Endothelial cell of umbilical vein (primary cell): ENCODE results near the gene UBE2G1. TPM values are rescaled to one million over a fixed set of nuclear protein-coding genes. Genes with fewer than 3 reads are reported as not detected.

Experiments
- BruUV-seq: library from RNA; stranded (reverse); fragments of 400-500 nt; replicated peaks from 2 replicates; lab custom pipeline; 2021; lab: Mats Ljungman, UMichigan
- CTCF ChIA-PET: fragments of 300-600, 350-600 bp; sonication (Branson Sonifier 250); formaldehyde crosslinking; loops from one replicate; lab custom pipeline; 2021; ENCODE audit warnings: antibody characterized with exemption, inconsistent platforms; lab: Charles Lee
- POLR2A ChIA-PET: fragments of 300-600, 350-600 bp; sonication (Branson Sonifier 250); formaldehyde crosslinking; loops from one replicate; lab custom pipeline; 2021; ENCODE audit warnings: antibody characterized with exemption, inconsistent platforms; lab: Charles Lee
- DNase-seq: peaks from one replicate; pipeline ENCODE4 v3.0.0-alpha.2; 2011; ENCODE audit warnings: low read depth, low spot score
- FAIRE-seq: peaks from 2 replicates; lab custom pipeline; 2011; peaks lifted over from hg19 to GRCh38; lab: Jason Lieb, UNC
- H2AFZ ChIP-seq: 2 replicates; pipeline ENCODE4 v1.6.0; 2012; ENCODE audit warnings: low read depth, low read length, control low read depth, inconsistent platforms
- H3K27ac ChIP-seq: 2 replicates; pipeline ENCODE4 v1.5.1; 2011; ENCODE audit warnings: low read depth, mild to moderate bottlenecking, control low read depth, low read length, moderate library complexity; ENCODE audit not compliant: insufficient read depth
- H3K27me3 ChIP-seq, 2 experiments: 2 replicates each; pipeline versions ENCODE4 v1.6.0 to v1.6.1; 2011; ENCODE audit warnings: low read length in 2 of 2, mixed read lengths in 1 of 2; ENCODE audit not compliant: control insufficient read depth in 2 of 2, insufficient read depth in 2 of 2
- H3K36me3 ChIP-seq, 2 experiments: 2 replicates in 1 of 2; 3 replicates in 1 of 2; pipeline ENCODE4 v1.5.1; 2011; ENCODE audit warnings: low read length in 2 of 2, mild to moderate bottlenecking in 1 of 2, moderate library complexity in 1 of 2; ENCODE audit not compliant: control insufficient read depth in 2 of 2, insufficient read depth in 2 of 2; ENCODE audit errors: extremely low read depth in 1 of 2
- H3K4me1 ChIP-seq: 3 replicates; pipeline ENCODE4 v1.5.1; 2011; ENCODE audit warnings: mild to moderate bottlenecking, low read length; ENCODE audit not compliant: control insufficient read depth, insufficient read depth; ENCODE audit errors: extremely low read depth
- H3K4me2 ChIP-seq: 2 replicates; pipeline ENCODE4 v1.6.1; 2011; ENCODE audit warnings: low read length, control low read depth, mixed read lengths; ENCODE audit not compliant: insufficient read depth
- H3K4me3 ChIP-seq, 3 experiments: fragments of 200-600 bp in 1 of 3; sonication (generic), shearing (Covaris generic) in 1 of 3; replicated peaks in 1 of 3; 2 replicates each; pipeline ENCODE4 v1.5.1; 2011 to 2016; ENCODE audit warnings: control low read depth in 3 of 3, low read length in 3 of 3, mild to moderate bottlenecking in 2 of 3, inconsistent platforms in 1 of 3, low read depth in 1 of 3, moderate library complexity in 1 of 3; ENCODE audit not compliant: insufficient read depth in 1 of 3
- H3K79me2 ChIP-seq: 2 replicates; pipeline ENCODE4 v1.6.0; 2012; ENCODE audit warnings: low read length, inconsistent platforms; ENCODE audit not compliant: control insufficient read depth, insufficient read depth
- H3K9ac ChIP-seq: replicated peaks from 2 replicates; pipeline ENCODE3; 2011; ENCODE audit warnings: low read length, control low read depth; ENCODE audit not compliant: insufficient read depth; ENCODE audit errors: extremely low read depth
- H3K9me1 ChIP-seq: replicated peaks from 3 replicates; pipeline ENCODE4 v1.6.0; 2011; ENCODE audit warnings: mild to moderate bottlenecking, low read length; ENCODE audit not compliant: control insufficient read depth, insufficient read depth; ENCODE audit errors: extremely low read depth
- H3K9me3 ChIP-seq: replicated peaks from 2 replicates; pipeline ENCODE4 v1.5.1; 2012; ENCODE audit warnings: low read length, inconsistent platforms; ENCODE audit not compliant: control insufficient read depth, insufficient read depth
- H4K20me1 ChIP-seq: replicated peaks from 2 replicates; pipeline ENCODE3; 2011; ENCODE audit warnings: mild to moderate bottlenecking, low read length; ENCODE audit not compliant: control insufficient read depth, insufficient read depth; ENCODE audit errors: extremely low read depth
- CTCF ChIP-seq, 2 donors: IDR thresholded peaks; 1 replicate in 1 of 2; 2 replicates in 1 of 2; pipeline ENCODE4 v1.5.1; 2011; ENCODE audit warnings: low read length in 2 of 2, mild to moderate bottlenecking in 2 of 2, moderate library complexity in 2 of 2, control low read depth in 1 of 2, inconsistent platforms in 1 of 2, low read depth in 1 of 2; ENCODE audit not compliant: insufficient read depth in 1 of 2; ENCODE audit errors: extremely low read depth in 1 of 2
- EZH2 ChIP-seq: IDR thresholded peaks from 2 replicates; pipeline ENCODE4 v1.6.1; 2012; ENCODE audit warnings: borderline replicate concordance, low read depth, mild to moderate bottlenecking, moderate library complexity, low read length, inconsistent platforms; ENCODE audit not compliant: severe bottlenecking
- FOS ChIP-seq: IDR thresholded peaks from 2 replicates; pipeline ENCODE4 v1.6.1; 2011; ENCODE audit warnings: mild to moderate bottlenecking, low read length, moderate library complexity, borderline replicate concordance; ENCODE audit not compliant: insufficient read depth
- GATA2 ChIP-seq: IDR thresholded peaks from 2 replicates; pipeline ENCODE4 v1.7.0; 2011; ENCODE audit warnings: low read depth, mild to moderate bottlenecking, moderate library complexity, mixed read lengths, low read length; ENCODE audit not compliant: insufficient read length, insufficient read depth
- JUN ChIP-seq: IDR thresholded peaks from 2 replicates; pipeline ENCODE4 v1.6.1; 2011; ENCODE audit warnings: borderline replicate concordance, low read depth; ENCODE audit not compliant: insufficient read length, insufficient read depth
- MYC ChIP-seq: IDR thresholded peaks from one replicate; pipeline ENCODE4 v1.6.1; 2011; ENCODE audit warnings: mild to moderate bottlenecking, low read depth, low read length
- POLR2A ChIP-seq: IDR thresholded peaks from 2 replicates; pipeline ENCODE4 v1.6.1; 2012; ENCODE audit warnings: low read depth, mild to moderate bottlenecking, control low read depth, low read length
- POLR2AphosphoS5 ChIP-seq: IDR thresholded peaks from 2 replicates; pipeline ENCODE4 v1.6.1; 2012; ENCODE audit warnings: low read depth, mild to moderate bottlenecking, control low read depth, low read length, moderate library complexity; ENCODE audit not compliant: insufficient read depth
- dilution Hi-C: fragments of 300-500 bp; cut with MboI; formaldehyde crosslinking; loops from one replicate; pipeline ENCODE4 v1.15.0; 2019; ENCODE audit warnings: low sequenced_read_pairs; ENCODE audit not compliant: extremely low pct_ligation_motif_present
- intact Hi-C: fragments of 100-400 bp; cut with micrococcal nuclease; formaldehyde crosslinking; loops from one replicate; pipeline ENCODE4 v1.10.0; 2022
- polyA plus RNA-seq, 4 experiments: library from polyadenylated mRNA; depleted of rRNA in 3 of 4; stranded (reverse) in 3 of 4; unstranded in 1 of 4; fragments of >200 nt; gene quantifications; 2 replicates each; pipeline versions ENCODE4 v1.2.1 to v1.2.3, GENCODE V29; 2011 to 2012; ENCODE audit warnings: missing spikeins in 1 of 4
- total RNA-seq: library from RNA; stranded (reverse); gene quantifications from 2 replicates; pipeline ENCODE4 v1.2.3, GENCODE V29; 2021
- TF ChIP-seq, protein P1 (sequence below): IDR thresholded peaks from 2 replicates; pipeline ENCODE4 v1.6.1; 2011; ENCODE audit not compliant: insufficient read depth, insufficient read length

The UBE2G1 gene
- total and polyA plus RNA-seq, 2 donors (not counting 3 experiments of a cell fraction or from before 2014, with no cell fraction given), result 29.2 to 79.6 TPM

DNA sequence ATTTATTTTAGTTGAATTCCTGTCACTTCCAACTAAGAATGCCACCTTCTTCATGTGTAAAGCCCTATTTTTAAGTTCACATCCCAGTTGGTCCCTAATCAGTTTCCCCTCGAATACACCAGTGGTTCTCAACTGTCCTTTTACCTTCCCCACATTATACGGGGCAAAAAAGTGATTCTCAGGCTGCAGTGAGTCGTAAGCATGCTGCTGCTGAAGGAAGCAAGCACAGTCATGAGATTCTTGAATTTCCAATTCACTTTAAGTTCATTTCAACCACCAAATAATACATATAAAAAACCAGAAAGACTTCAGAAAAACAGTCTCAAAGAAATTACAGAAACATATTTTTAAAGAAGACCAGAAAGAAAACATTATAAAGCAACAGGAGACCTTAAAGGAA lies 47.9 kb downstream of the UBE2G1 start:
- no peak for DNase-seq
- intact Hi-C loops (no loop called here), dilution Hi-C loops (no loop called here)
- H3K9me3 ChIP-seq, result no peaks in the 10 kb centered on the region
- CTCF ChIA-PET, result interaction anchor here (0.9 kb wide), 1 partner anchor 14 kb away, joined by 3 read pairs; no protein-coding TSS in a partner anchor
- no peak for FAIRE-seq
- no peak overlapping the region for H3K9ac ChIP-seq
- H3K4me3 ChIP-seq, result no peak overlapping the region
- peaks cover 92% of the 10 kb centered on the region for H3K79me2 ChIP-seq
- no peak overlapping the region for H3K4me2 ChIP-seq
- H3K9me1 ChIP-seq, result no peaks in the 10 kb centered on the region
- no peaks in the 10 kb centered on the region for H3K27me3 ChIP-seq
- POLR2A ChIA-PET, result no interaction called here
- H2AFZ ChIP-seq, result no peak overlapping the region
- H3K36me3 ChIP-seq, result no peaks in the 10 kb centered on the region
- no TSS peak for BruUV-seq
- no peak overlapping the region for H3K27ac ChIP-seq
- peaks cover 2% of the 10 kb centered on the region for H3K4me1 ChIP-seq
- peaks cover 18% of the 10 kb centered on the region for H4K20me1 ChIP-seq
- TF ChIP-seq EZH2 (no peak), POLR2AphosphoS5 (no peak)

DNA sequence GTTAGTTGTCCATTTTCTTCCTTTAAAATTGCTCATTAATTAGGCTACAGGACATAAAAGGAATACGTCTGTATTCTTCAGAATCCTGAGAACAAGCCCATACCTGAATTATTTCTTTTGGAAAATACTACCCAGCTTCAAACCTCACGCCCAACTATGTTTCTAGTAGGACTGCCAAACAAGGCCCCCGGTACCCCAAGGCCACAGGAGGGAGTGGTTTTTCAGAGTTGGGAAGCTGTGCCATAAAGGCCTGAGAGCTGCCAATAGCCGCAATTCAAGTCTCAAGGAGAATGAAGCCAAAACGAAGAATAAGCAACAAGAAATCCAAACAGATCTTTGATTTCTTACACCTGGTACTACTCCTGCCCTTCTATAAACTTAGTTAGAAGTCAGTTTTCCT lies 48.3 kb downstream of the UBE2G1 start:
- H3K4me1 ChIP-seq, result peaks cover 2% of the 10 kb centered on the region
- H3K9ac ChIP-seq, result no peak overlapping the region
- FAIRE-seq (no peak), DNase-seq (no peak)
- no peaks in the 10 kb centered on the region for H3K9me3 ChIP-seq
- H3K27ac ChIP-seq, result no peak overlapping the region
- no peak overlapping the region for H3K4me3 ChIP-seq
- H2AFZ ChIP-seq, result no peak overlapping the region
- BruUV-seq, result no TSS peak
- dilution Hi-C loops (no loop called here), intact Hi-C loops (no loop called here)
- H3K79me2 ChIP-seq, result peaks cover 92% of the 10 kb centered on the region
- no peaks in the 10 kb centered on the region for H3K9me1 ChIP-seq
- peaks cover 15% of the 10 kb centered on the region for H4K20me1 ChIP-seq
- TF ChIP-seq MYC (no peak), FOS (no peak), POLR2A (no peak), GATA2 (no peak), POLR2AphosphoS5 (no peak), EZH2 (no peak), JUN (no peak), CTCF (IDR thresholded peaks at IDR 0.05; ENCODE audit: extremely low read depth in 1 of 2, insufficient read depth in 1 of 2, low read depth in 1 of 2, low read length in 2 of 2) (no peak)
- TF ChIP-seq, protein P1, sequence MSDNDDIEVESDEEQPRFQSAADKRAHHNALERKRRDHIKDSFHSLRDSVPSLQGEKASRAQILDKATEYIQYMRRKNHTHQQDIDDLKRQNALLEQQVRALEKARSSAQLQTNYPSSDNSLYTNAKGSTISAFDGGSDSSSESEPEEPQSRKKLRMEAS, result no peak
- H3K4me2 ChIP-seq, result no peak overlapping the region
- CTCF ChIA-PET, result interaction anchor here (0.9 kb wide), 1 partner anchor 14 kb away, joined by 3 read pairs; no protein-coding TSS in a partner anchor
- H3K27me3 ChIP-seq, result no peaks in the 10 kb centered on the region
- POLR2A ChIA-PET, result no interaction called here
- H3K36me3 ChIP-seq, result no peaks in the 10 kb centered on the region
